A549 (cell line): ENCODE results near the gene CACNG3. TPM values are rescaled to one million over a fixed set of nuclear protein-coding genes. Genes with fewer than 3 reads are reported as not detected.

Experiments
- ATAC-seq, 2 experiments: fragments of 200-7000 bp in 1 of 2; fragments of >200 bp in 1 of 2; cut with Nextera tagmentation in 1 of 2; cut with Tn5 transposase in 1 of 2; 3 replicates each; pipeline versions ENCODE4 v1.8.0 to v1.9.1; 2018 to 2020; ENCODE audit warnings: mild to moderate bottlenecking in 1 of 2, moderate library complexity in 1 of 2
- CTCF ChIA-PET: fragments of 300-600 bp; sonication (Branson Sonifier 250); formaldehyde crosslinking; extraction: SDS; loops from one replicate; lab custom pipeline; 2021; ENCODE audit warnings: antibody characterized with exemption, inconsistent platforms; lab: Yijun Ruan, JAX
- POLR2A ChIA-PET: fragments of 350-600 bp; formaldehyde crosslinking; extraction: SDS; loops from one replicate; lab custom pipeline; 2021; ENCODE audit warnings: antibody characterized with exemption, inconsistent platforms; lab: Yijun Ruan, JAX
- DNase-seq, 2 experiments: peaks; one replicate each; pipeline versions ENCODE4 v3.0.0 to v3.0.0-alpha.2; 2011 to 2016; ENCODE audit warnings: low read depth in 1 of 2, low spot score in 1 of 2
- FAIRE-seq: peaks from 2 replicates; lab custom pipeline; 2011; peaks lifted over from hg19 to GRCh38; lab: Jason Lieb, UNC
- H3K27ac ChIP-seq, 2 experiments: fragments of >200 bp; sonication (Bioruptor Twin); formaldehyde crosslinking; 3 replicates each; pipeline ENCODE4 v1.5.1; 2016 to 2017
- H3K4me1 ChIP-seq: fragments of >200 bp; sonication (Bioruptor Twin); formaldehyde crosslinking; 3 replicates; pipeline ENCODE4 v1.6.1; 2016
- H3K4me2 ChIP-seq: fragments of >200 bp; sonication (Bioruptor Twin); formaldehyde crosslinking; 3 replicates; pipeline ENCODE4 v1.6.1; 2016
- H3K4me3 ChIP-seq: fragments of >200 bp; sonication (Bioruptor Twin); formaldehyde crosslinking; 3 replicates; pipeline ENCODE4 v1.5.1; 2016
- H3K9me3 ChIP-seq: fragments of >200 bp; sonication (Bioruptor Twin); formaldehyde crosslinking; 3 replicates; pipeline ENCODE4 v1.6.1; 2016
- ATOH8 ChIP-seq: fragments of 250-450 bp; sonication (Bioruptor Pico); IDR thresholded peaks from 2 replicates; pipeline ENCODE4 v1.5.0; 2020; ENCODE audit warnings: low read depth, mild to moderate bottlenecking, moderate library complexity
- BHLHE40 ChIP-seq: IDR thresholded peaks from 2 replicates; pipeline ENCODE4 v1.6.1; 2012; ENCODE audit warnings: low read depth, low read length, inconsistent platforms
- CEBPB ChIP-seq, 2 experiments: fragments of >200 bp in 1 of 2; sonication (Bioruptor Twin) in 1 of 2; formaldehyde crosslinking in 1 of 2; IDR thresholded peaks; 2 replicates each; pipeline ENCODE4 v1.6.1; 2012 to 2016
- CHD4 ChIP-seq: fragments of 200-600 bp; sonication (generic); IDR thresholded peaks from 2 replicates; pipeline ENCODE4 v1.6.1; 2016; ENCODE audit warnings: antibody characterized with exemption, mild to moderate bottlenecking, borderline replicate concordance
- ELK1 ChIP-seq: fragments of 150-350 bp; IDR thresholded peaks from 2 replicates; pipeline ENCODE4 v1.6.1; 2014; ENCODE audit warnings: low read depth, mild to moderate bottlenecking, low read length
- FOSL2 ChIP-seq, 2 experiments: fragments of 450-650 bp in 1 of 2; fragments of >200 bp in 1 of 2; sonication (Bioruptor Twin) in 1 of 2; formaldehyde crosslinking; IDR thresholded peaks; 2 replicates each; pipeline versions ENCODE4 v1.5.0 to v1.6.1; 2016 to 2020; ENCODE audit warnings: mild to moderate bottlenecking in 1 of 2, moderate library complexity in 1 of 2
- FOXS1 ChIP-seq: fragments of 250-450 bp; sonication (Bioruptor Pico); IDR thresholded peaks from 2 replicates; pipeline ENCODE4 v1.5.0; 2020; ENCODE audit warnings: mild to moderate bottlenecking, moderate library complexity
- HOXA7 ChIP-seq: fragments of 250-450 bp; sonication (Bioruptor Pico); IDR thresholded peaks from 2 replicates; pipeline ENCODE4 v1.5.0; 2020; ENCODE audit warnings: mild to moderate bottlenecking, moderate library complexity
- JUNB ChIP-seq: fragments of >200 bp; sonication (Bioruptor Twin); formaldehyde crosslinking; IDR thresholded peaks from 2 replicates; pipeline ENCODE4 v1.6.1; 2016
- KDM5A ChIP-seq: fragments of 200-600 bp; sonication (generic); IDR thresholded peaks from 2 replicates; pipeline ENCODE4 v1.6.1; 2016; ENCODE audit warnings: antibody characterized with exemption, mild to moderate bottlenecking
- MAX ChIP-seq: IDR thresholded peaks from 2 replicates; pipeline ENCODE4 v1.6.1; 2012
- MAZ ChIP-seq: fragments of 150-350 bp; IDR thresholded peaks from 2 replicates; pipeline ENCODE4 v1.6.1; 2014; ENCODE audit warnings: antibody characterized with exemption, low read depth, low read length, borderline replicate concordance
- MYC ChIP-seq: IDR thresholded peaks from 2 replicates; pipeline ENCODE4 v1.6.1; 2012; ENCODE audit warnings: mild to moderate bottlenecking, inconsistent platforms, low read length, improper control_type of control experiment, borderline replicate concordance
- REST ChIP-seq: fragments of 200-600 bp; sonication (generic); IDR thresholded peaks from 2 replicates; pipeline ENCODE4 v1.6.1; 2016; ENCODE audit warnings: antibody characterized with exemption, mild to moderate bottlenecking, moderate library complexity
- RNF2 ChIP-seq: fragments of 200-600 bp; sonication (generic); IDR thresholded peaks from 2 replicates; pipeline ENCODE4 v1.6.1; 2016; ENCODE audit warnings: low read depth, mild to moderate bottlenecking, antibody characterized with exemption, moderate library complexity, borderline replicate concordance
- TFCP2L1 ChIP-seq: fragments of 250-450 bp; sonication (Bioruptor Pico); IDR thresholded peaks from 2 replicates; pipeline ENCODE4 v1.5.0; 2021; ENCODE audit warnings: mild to moderate bottlenecking
- TP53 ChIP-seq: fragments of 250-450 bp; sonication (Bioruptor Pico); IDR thresholded peaks from 2 replicates; pipeline ENCODE4 v1.5.0; 2021; ENCODE audit warnings: mild to moderate bottlenecking, moderate library complexity
- ZFP36 ChIP-seq: fragments of 450-650 bp; IDR thresholded peaks from 2 replicates; pipeline ENCODE4 v1.6.1; 2014; ENCODE audit warnings: borderline replicate concordance; ENCODE audit not compliant: partially characterized antibody
- WGBS: methylation state at CpG from one replicate; pipeline ENCODE4 v1.1.6; 2017; ENCODE audit errors: missing lambda C conversion rate; 5-methylcytosine and 5-hydroxymethylcytosine counted together
- polyA plus RNA-seq, 4 experiments: library from polyadenylated mRNA; depleted of rRNA in 3 of 4; stranded (reverse); fragments of >200 nt; fragmentation: RNase III in 1 of 4; extraction: RNeasy Plus Mini Kit Qiagen cat#74134 plus additional on column Dnase treatment in 1 of 4; gene quantifications; 2 replicates in 3 of 4; 3 replicates in 1 of 4; pipeline ENCODE4 v1.2.3, GENCODE V29; 2011 to 2017

Gene CACNG3
- polyA plus RNA-seq, 2 of the 4 experiments (the other 2 are of a cell fraction): not detected

- ATAC-seq (no peak), DNase-seq (no peak), FAIRE-seq (no peak)
- Histone ChIP-seq H3K4me3 (no peak overlapping the region), H3K9me3 (peaks cover 28% of the 10 kb centered on the region; the same call in 2 of the 3 replicates), H3K4me2 (no peak overlapping the region), H3K4me1 (no peaks in the 10 kb centered on the region), H3K27ac (no peak overlapping the region)
- CTCF ChIA-PET: interaction anchor here (1.2 kb wide), 1 partner anchor 13 kb away, joined by 3 read pairs; no protein-coding TSS in a partner anchor
- no peak for TF ChIP-seq TP53 (CRISPR knock-in tag)
- TF ChIP-seq MYC: no peak
- no peak for TF ChIP-seq JUNB
- no peak for TF ChIP-seq ZFP36
- TF ChIP-seq FOXS1: no peak
- no peak for TF ChIP-seq BHLHE40
- TF ChIP-seq ELK1: no peak
- no peak for TF ChIP-seq MAZ
- no peak for TF ChIP-seq CHD4
- TF ChIP-seq HOXA7: no peak
- no peak for TF ChIP-seq CEBPB (IDR thresholded peaks at IDR 0.05)
- TF ChIP-seq MAX: no peak
- no peak for TF ChIP-seq REST
- TF ChIP-seq TFCP2L1 (CRISPR knock-in tag): no peak
- POLR2A ChIA-PET: interaction anchor here (0.7 kb wide), 1 partner anchor 244 kb away, joined by 3 read pairs; no protein-coding TSS in a partner anchor
- 1% methylated on average over 2 of the region's 2 CpGs for WGBS
Measured at GRCh38 chr16:24378999-24379398, 122.9 kb downstream of the CACNG3 start.

GRCh38 chr16:24381470-24382118 is 125.5 kb downstream of the CACNG3 start:
- ChIA-PET POLR2A (no interaction called here), CTCF (interaction anchor here (1.3 kb wide), 1 partner anchor 10 kb away, joined by 3 read pairs; no protein-coding TSS in a partner anchor)
- Histone ChIP-seq H3K4me3 (no peak overlapping the region), H3K4me2 (no peak overlapping the region), H3K9me3 (peaks cover 28% of the 10 kb centered on the region; the same call in 2 of the 3 replicates), H3K4me1 (no peaks in the 10 kb centered on the region), H3K27ac (no peak overlapping the region)
- FAIRE-seq (no peak), DNase-seq (no peak), ATAC-seq (no peak)
- no peak for TF ChIP-seq CEBPB (IDR thresholded peaks at IDR 0.05)
- no peak for TF ChIP-seq TP53 (CRISPR knock-in tag)
- no peak for TF ChIP-seq RNF2
- TF ChIP-seq FOSL2 (IDR thresholded peaks at IDR 0.05): no peak
- TF ChIP-seq FOSL2 (CRISPR knock-in tag; IDR thresholded peaks at IDR 0.05): no peak
- TF ChIP-seq ATOH8 (CRISPR knock-in tag): no peak
- TF ChIP-seq KDM5A: no peak
- WGBS: 0% methylated on average over 2 of the region's 2 CpGs
